ENCODE results near the gene MED10. TPM values are rescaled to one million over a fixed set of nuclear protein-coding genes. Genes with fewer than 3 reads are reported as not detected.
A peak's percentile ranks its signal among the peaks of the same experiment; 100 is the strongest.

The MED10 gene
- total RNA-seq, 1 experiment from 2014 or later: 34.0 TPM

DNA sequence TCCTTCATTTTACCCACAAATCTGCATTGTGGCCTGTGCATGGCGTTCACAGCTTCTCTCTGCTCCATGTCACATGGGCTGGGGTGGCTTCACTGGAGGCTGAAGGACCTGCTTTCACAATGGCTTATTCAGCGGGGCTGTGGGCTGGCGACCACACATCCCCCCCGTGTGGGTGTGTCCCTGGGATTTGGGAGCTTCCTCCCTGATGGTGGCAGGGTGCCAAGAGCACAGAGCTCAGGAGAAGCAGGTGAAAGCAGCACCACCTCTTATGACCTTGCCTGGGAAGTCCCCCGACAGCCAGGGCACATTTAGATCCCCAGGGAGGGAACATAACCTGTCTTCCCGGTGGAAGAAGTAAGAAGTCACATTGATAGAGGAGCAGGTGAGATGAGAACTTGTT, 5.0 kb upstream of the MED10 start:
- no peak for ATAC-seq
- in situ Hi-C loops (cut with HindIII; ENCODE audit: low pct_unique_long_range_greater_than_20kb, low sequenced_read_pairs) (no loop called here), intact Hi-C loops (cut with micrococcal nuclease; ENCODE audit: unreplicated experiment) (no loop called here)
- no peak overlapping the region for H3K27ac ChIP-seq (ENCODE audit: low read length)
- H3K36me3 ChIP-seq (ENCODE audit: control insufficient read depth, insufficient read depth, low read length): no peaks in the 10 kb centered on the region
- H3K4me3 ChIP-seq (ENCODE audit: low read depth in 2 of 2, low read length in 2 of 2): no peak overlapping the region
- no peak for TF ChIP-seq POLR2AphosphoS5 (IDR thresholded peaks at IDR 0.05; ENCODE audit: low read depth, low read length)
- no peak for TF ChIP-seq TCF7L2 (IDR thresholded peaks at IDR 0.05; ENCODE audit: low read depth, low read length)
- no peak for TF ChIP-seq REST (IDR thresholded peaks at IDR 0.05; ENCODE audit: insufficient read depth in 1 of 2, low read depth in 2 of 2, low read length in 1 of 2)
- TF ChIP-seq, protein P1, sequence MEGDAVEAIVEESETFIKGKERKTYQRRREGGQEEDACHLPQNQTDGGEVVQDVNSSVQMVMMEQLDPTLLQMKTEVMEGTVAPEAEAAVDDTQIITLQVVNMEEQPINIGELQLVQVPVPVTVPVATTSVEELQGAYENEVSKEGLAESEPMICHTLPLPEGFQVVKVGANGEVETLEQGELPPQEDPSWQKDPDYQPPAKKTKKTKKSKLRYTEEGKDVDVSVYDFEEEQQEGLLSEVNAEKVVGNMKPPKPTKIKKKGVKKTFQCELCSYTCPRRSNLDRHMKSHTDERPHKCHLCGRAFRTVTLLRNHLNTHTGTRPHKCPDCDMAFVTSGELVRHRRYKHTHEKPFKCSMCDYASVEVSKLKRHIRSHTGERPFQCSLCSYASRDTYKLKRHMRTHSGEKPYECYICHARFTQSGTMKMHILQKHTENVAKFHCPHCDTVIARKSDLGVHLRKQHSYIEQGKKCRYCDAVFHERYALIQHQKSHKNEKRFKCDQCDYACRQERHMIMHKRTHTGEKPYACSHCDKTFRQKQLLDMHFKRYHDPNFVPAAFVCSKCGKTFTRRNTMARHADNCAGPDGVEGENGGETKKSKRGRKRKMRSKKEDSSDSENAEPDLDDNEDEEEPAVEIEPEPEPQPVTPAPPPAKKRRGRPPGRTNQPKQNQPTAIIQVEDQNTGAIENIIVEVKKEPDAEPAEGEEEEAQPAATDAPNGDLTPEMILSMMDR (IDR thresholded peaks at IDR 0.05): no peak
- no peak for TF ChIP-seq SIN3A (IDR thresholded peaks at IDR 0.05; ENCODE audit: borderline replicate concordance, insufficient read depth, low read depth, low read length)
- BruUV-seq (replicated peaks): no TSS peak
- DNase-seq (ENCODE audit: low read depth, low spot score): no peak
- H3K27me3 ChIP-seq (ENCODE audit: control insufficient read depth, insufficient read depth, low read length): no peaks in the 10 kb centered on the region
- no peaks in the 10 kb centered on the region for H3K9me3 ChIP-seq (ENCODE audit: control insufficient read depth, insufficient read depth, low read depth, low read length)
- 0 out of 2 replicates have a peak, but pooled peaks cover 4% of the 10 kb centered on the region for H3K4me1 ChIP-seq (ENCODE audit: control insufficient read depth, insufficient read depth, low read length)
- CTCF ChIA-PET: no interaction called here
- POLR2A ChIA-PET: no interaction called here

GRCh38 chr5:6379246-6379645, 899 bp upstream of the MED10 start:
- in situ Hi-C loops (cut with HindIII; ENCODE audit: low pct_unique_long_range_greater_than_20kb, low sequenced_read_pairs): no loop called here
- BruUV-seq (replicated peaks): no TSS peak
- POLR2A ChIA-PET: no interaction called here
- H3K9me3 ChIP-seq (ENCODE audit: control insufficient read depth, insufficient read depth, low read depth, low read length): no peaks in the 10 kb centered on the region
- CTCF ChIA-PET: interaction anchor here (0.6 kb wide), 1 partner anchor 148 kb away, joined by 3 read pairs; no protein-coding TSS in a partner anchor
- H3K27me3 ChIP-seq (ENCODE audit: control insufficient read depth, insufficient read depth, low read length): no peaks in the 10 kb centered on the region
- H3K4me3 ChIP-seq (ENCODE audit: low read depth in 2 of 2, low read length in 2 of 2): peak overlapping the region; percentile 100
- TF ChIP-seq REST (IDR thresholded peaks at IDR 0.05; ENCODE audit: insufficient read depth in 1 of 2, low read depth in 2 of 2, low read length in 1 of 2): no peak
- TF ChIP-seq SIN3A (IDR thresholded peaks at IDR 0.05; ENCODE audit: borderline replicate concordance, insufficient read depth, low read depth, low read length): no peak
- no peak for TF ChIP-seq TCF7L2 (IDR thresholded peaks at IDR 0.05; ENCODE audit: low read depth, low read length)
- TF ChIP-seq, protein P1 (IDR thresholded peaks at IDR 0.05): no peak
- no peak for TF ChIP-seq POLR2AphosphoS5 (IDR thresholded peaks at IDR 0.05; ENCODE audit: low read depth, low read length)
- DNase-seq (ENCODE audit: low read depth, low spot score) (no peak), ATAC-seq (no peak)
- H3K4me1 ChIP-seq (ENCODE audit: control insufficient read depth, insufficient read depth, low read length): peaks cover 10% of the 10 kb centered on the region
- intact Hi-C loops (cut with micrococcal nuclease; ENCODE audit: unreplicated experiment): loop anchor here (10.0 kb wide), 1 partner anchor 196 kb away; no protein-coding TSS in a partner anchor
- H3K27ac ChIP-seq (ENCODE audit: low read length): peak overlapping the region; percentile 96
- peaks cover 28% of the 10 kb centered on the region for H3K36me3 ChIP-seq (ENCODE audit: control insufficient read depth, insufficient read depth, low read length)
